Embryonic facial prominence (tissue), 1 donor: ENCODE measurements around the gene MMADHC.
"Not testable (repeated sequence)": the region's sequence is repeated elsewhere in the genome, so short reads cannot be mapped to it uniquely, and the experiment has no call there.

Experiments used
- DNase-seq: peaks from one replicate; pipeline ENCODE4 v3.0.0-alpha.2; 2016; ENCODE audit errors: extremely low spot score

The MMADHC gene

GRCh38 chr2:149595056-149595963 lies 7.7 kb upstream of the MMADHC start:
- no peak for DNase-seq

DNA sequence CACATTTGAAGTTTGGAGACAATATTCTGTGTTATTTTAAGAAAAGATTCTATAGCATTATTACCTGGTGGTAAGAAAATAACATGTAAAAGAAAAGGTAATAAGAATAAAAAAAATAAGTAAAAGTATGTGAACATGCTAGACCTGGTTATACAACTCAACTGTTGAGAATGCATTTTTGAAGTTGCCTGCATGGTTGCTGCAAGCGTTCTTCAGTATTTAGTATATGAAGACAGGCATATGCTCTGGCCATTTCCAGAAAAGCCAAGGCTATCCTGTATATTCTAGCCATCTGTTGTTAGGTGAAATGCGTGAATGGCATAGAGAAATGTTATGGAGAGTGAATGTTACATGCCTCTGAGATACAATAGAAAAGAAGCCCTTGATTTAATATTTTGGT lies 6.8 kb upstream of the MMADHC start:
- DNase-seq = no peak

DNA sequence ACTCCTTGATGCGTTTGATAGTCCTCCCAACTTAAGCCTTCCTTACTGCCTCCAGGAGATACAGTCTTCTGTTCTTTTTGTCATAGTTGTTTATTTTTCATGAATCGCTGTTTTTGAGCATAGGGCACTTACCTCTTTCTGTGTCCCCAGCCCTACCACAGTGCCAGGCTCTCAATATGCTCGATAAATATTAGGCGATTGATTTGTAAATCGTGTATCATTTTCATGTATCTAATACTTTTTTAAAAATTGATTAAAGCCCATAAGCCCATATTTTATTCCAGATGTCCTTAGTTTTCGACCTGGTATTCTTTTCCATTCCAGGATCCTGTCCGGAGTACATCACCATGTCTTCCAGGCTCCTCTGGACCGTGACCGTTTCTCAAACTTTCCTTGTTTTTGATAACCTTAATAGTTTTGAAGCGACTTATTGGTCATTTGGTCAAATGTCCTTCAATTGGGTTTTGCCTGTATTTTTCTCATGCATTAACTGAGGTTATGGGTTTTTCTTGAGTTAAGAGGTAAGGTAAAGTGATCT lies 444 bp upstream of the MMADHC start:
- no peak for DNase-seq

- no peak for DNase-seq
Measured at GRCh38 chr2:149586898-149587219, 716 bp downstream of the MMADHC start.

- no peak for DNase-seq
Measured at GRCh38 chr2:149586063-149586462, 1.5 kb downstream of the MMADHC start.

DNA sequence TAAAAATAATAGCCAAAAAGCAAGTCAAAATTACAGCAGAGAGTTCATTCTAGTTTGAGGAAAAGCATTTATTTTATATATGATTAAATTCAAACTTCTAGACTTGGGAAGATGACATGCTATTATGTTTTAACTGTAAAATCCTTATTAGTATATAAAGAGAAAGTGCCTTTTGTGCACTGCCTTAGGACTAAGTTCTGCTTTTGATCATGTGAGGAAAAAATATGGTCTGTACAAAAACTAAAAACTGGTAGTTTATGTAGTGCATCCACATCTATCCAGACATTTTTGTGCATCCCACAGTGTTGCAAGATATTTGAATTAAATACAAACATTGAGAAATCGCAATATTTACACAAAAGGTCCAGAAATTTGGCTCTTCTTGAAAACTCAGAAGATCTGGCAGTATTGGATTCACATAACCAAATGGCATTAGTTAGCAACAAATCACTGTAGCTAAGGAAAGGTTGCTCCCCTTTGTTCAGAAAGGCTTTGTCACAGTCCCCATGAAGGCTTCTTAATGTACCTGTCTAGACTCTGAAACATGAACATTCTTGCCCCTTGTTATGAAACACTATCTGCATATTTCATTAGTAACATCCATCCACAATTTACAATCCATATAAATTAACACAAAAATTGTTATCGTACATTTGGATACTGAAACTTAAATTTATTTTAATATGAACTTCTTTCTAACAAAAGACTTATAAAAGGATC lies 2.2 kb downstream of the MMADHC start:
- no peak for DNase-seq

- DNase-seq = no peak
Measured at GRCh38 chr2:149579972-149580882, 7.3 kb downstream of the MMADHC start.

- DNase-seq = no peak
Measured at GRCh38 chr2:149577269-149577668, 10.3 kb downstream of the MMADHC start.

DNA sequence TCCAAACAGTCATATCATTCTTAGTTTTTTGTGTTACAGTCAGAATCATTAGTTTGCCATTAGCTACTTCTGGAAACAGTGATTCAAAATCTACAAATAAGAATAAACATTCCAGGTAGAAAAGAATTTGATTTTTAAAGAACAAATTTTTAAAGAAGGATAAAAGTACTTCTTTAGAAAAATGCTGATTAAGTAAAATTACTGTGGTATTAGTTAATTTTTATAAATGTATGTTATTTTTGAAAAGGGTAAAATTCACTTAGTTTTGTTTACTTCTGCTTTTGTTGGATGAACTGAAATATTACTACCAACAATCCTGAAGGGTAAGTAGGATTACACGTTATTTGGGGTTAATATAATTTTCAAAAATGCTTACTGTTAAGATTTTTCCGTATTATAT lies 11.8 kb downstream of the MMADHC start:
- no peak for DNase-seq

DNA sequence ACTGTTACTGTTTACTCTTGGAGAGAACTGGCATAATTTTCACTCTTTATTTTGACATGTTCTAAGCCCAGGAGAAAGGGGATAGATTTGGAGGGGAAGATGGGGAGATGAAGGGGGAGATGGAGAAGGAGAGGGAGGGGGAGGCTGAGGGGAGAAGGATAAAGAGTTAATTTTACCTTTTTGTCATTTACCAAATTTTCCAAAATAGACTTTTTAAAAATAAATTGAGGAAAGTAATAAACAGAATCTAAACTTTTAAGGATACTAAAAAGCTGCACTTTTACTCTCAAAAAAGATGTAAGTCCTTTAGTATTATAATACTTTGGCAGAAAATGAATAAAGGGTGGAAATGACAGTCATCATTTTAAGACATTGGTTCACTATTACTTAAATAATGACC lies 12.3 kb downstream of the MMADHC start:
- DNase-seq = no peak

- no peak for DNase-seq
Measured at GRCh38 chr2:149573760-149574159, 13.8 kb downstream of the MMADHC start.

- no peak for DNase-seq
Measured at GRCh38 chr2:149572102-149572953, 15.2 kb downstream of the MMADHC start.

DNA sequence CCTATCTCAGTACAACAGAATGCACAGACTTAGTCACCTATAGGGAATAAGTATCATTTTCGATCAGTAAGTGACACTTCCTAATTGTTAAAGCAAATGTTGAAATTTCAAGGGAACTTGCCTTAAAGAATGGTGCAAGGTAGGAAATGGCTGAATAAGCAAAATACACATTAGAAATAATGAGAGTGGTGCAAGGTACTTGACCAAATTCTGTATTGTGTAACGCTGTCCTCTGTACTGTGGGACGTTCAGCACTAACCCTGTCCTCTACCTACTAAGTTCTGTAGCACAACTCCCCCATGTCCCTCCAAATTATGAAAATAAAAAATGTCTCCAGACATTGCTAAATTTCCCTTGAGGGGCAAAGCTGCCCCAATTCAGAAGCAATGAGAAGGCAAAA lies 19.4 kb downstream of the MMADHC start:
- no peak for DNase-seq

GRCh38 chr2:149566652-149567051 lies 20.9 kb downstream of the MMADHC start:
- DNase-seq = no peak

DNA sequence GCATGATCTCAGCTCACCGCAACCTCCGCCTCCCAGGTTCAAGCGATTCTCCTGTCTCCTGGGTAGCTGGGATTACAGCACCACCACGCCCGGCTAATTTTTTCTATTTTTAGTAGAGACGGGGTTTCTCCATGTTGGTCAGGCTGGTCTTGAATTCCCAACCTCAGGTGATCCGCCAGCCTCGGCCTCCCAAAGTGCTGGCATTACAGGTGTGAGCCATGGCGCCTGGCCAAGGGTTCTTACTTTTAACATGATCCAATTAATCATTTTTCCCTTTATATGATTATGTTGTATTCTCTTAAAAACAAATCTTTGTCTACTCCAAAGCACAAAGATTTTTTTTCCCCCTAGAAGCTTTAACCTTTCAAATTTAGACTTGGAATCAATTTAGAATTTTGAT lies 21.9 kb downstream of the MMADHC start:
- not testable (repeated sequence) for DNase-seq

- DNase-seq = no peak
Measured at GRCh38 chr2:149564983-149565382, 22.6 kb downstream of the MMADHC start.

DNA sequence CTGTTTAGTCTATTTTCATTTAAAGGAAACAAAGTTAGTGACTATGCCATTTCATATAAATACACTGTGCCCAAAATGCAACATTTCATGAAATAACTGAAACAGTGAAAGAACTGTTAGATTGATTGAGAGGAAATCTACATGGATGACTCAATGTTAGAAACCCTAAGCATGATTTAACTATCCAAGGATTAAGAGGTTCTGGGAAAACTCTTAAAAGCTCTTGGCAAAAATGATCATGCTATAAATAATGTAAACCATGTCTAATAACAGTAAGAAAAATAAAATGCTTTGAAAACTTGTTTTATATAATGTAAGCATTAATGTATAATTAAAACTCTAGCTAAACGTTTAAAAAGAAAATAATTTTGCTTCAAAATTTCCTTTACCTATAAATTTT lies 23.5 kb downstream of the MMADHC start:
- no peak for DNase-seq

- no peak for DNase-seq
Measured at GRCh38 chr2:149562324-149562723, 25.3 kb downstream of the MMADHC start.

GRCh38 chr2:149561309-149561926 lies 26.2 kb downstream of the MMADHC start:
- DNase-seq = no peak

DNA sequence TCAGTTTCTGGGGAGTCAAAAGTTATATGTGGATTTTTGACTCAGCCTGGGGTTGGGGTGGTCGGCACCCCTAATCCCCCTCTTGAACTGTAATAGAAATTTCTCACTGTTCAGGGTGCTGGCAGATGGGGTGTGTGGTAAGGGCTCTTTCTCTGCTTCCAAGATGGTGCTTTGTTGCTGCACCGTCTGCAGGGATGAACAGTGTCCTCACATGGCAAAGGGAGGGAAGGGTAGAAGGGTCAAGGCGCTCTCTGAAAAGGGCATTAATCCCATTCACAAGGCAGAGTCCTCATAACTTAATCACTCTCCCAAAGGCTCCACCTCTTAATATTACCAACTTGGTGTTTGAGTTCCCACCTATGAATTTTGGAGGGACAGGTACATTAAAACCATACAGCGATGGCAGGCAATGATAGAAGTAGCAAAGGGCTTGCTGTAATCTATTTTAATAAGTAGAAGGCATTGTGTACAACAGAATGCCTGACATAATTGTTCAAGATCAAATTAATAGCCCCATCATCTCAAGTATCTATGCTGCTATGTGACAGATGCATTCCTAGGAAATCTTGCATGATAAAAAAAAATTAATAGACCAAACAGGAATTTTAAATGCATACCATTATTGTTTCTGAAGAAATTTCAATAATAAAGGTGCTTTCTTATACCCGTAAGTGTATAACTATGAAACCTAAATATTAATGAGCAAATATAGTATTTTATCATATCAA lies 28.1 kb downstream of the MMADHC start:
- DNase-seq = no peak
